ENCODE measurements around the gene IVD. TPM values are rescaled to one million over a fixed set of nuclear protein-coding genes. Genes with fewer than 3 reads are reported as not detected.
A peak's percentile ranks its signal among the peaks of the same experiment; 100 is the strongest.

IVD gene
- total and polyA plus RNA-seq, 2 of the 8 experiments (the other 6 are each of a cell fraction or from before 2014, with no cell fraction given) = 55.2 to 78.8 TPM

DNA sequence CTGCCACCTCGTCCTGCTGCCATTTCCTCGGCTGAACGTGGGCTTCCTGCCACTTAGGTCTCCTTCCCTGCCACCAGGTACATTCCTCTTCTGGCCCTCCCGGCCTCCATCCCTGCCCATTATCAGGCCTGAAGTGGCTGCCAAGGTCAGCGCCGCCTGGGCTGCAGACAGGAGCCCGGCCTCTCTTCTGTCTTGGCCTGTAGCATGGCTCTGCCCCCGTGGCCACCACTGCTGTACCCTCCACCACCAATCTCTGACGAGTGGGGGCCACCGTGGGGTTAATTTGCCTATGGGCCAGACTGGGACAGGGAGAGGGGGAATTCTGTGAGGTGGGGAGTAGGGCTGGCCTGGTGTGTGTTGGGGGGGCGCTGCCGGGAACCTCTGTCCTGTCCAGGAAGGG, 33.1 kb downstream of the IVD start:
- DNase-seq (ENCODE audit: low read depth in 1 of 2, low spot score in 2 of 2) = no peak
- peak overlapping the region; percentile 98 to 100 for H3K4me2 ChIP-seq (ENCODE audit: insufficient read depth in 1 of 2, low read depth in 2 of 2, low read length in 2 of 2)
- 58% methylated on average over 12 of the region's 12 CpGs; no CpG with 5 or more reads in 1 of the 2 experiments for WGBS, 2 experiments (ENCODE audit: extremely low coverage in 1 of 2, insufficient coverage in 1 of 2, insufficient read length in 1 of 2, insufficient replicate concordance in 2 of 2, low coverage in 1 of 2, low lambda C conversion rate in 2 of 2, missing lambda C conversion rate in 1 of 2)
- H3K9ac ChIP-seq (replicated peaks in 1 of 4; ENCODE audit: extremely low read depth in 1 of 4, low read depth in 3 of 4, low read length in 3 of 4) = no peak overlapping the region; a peak in 2 of 7 replicates
- peaks cover 7% of the 10 kb centered on the region; the same call in 1 of the 2 replicates for H3K79me1 ChIP-seq (ENCODE audit: low read depth, low read length)
- no peak for FAIRE-seq
- H3K56ac ChIP-seq (replicated peaks; ENCODE audit: insufficient read length, low read depth, low read length) = peak overlapping the region; percentile 17
- no peak overlapping the region for H2AFZ ChIP-seq (ENCODE audit: low read length)
- peak overlapping the region; percentile 92; the same call in 1 of the 2 replicates for H2BK12ac ChIP-seq (ENCODE audit: low read depth, low read length)
- no peak overlapping the region for H3K23ac ChIP-seq (ENCODE audit: insufficient read length)
- peak overlapping the region; percentile 66; the same call in 1 of the 2 replicates for H2AK5ac ChIP-seq (ENCODE audit: low read depth, low read length)
- peak overlapping the region; percentile 10 for H4K5ac ChIP-seq (ENCODE audit: insufficient read length, low read depth, low read length)
- peak overlapping the region; percentile 95 for H2BK15ac ChIP-seq (ENCODE audit: low read length)
- peak overlapping the region; percentile 6; the same call in 1 of the 2 replicates for H4K8ac ChIP-seq (ENCODE audit: extremely low read depth, insufficient read depth, low read length)
- H3K4me3 ChIP-seq (ENCODE audit: extremely low read depth in 1 of 4, insufficient read depth in 2 of 4, low read depth in 3 of 4, low read length in 4 of 4) = peak overlapping the region in 2 of 4 experiments; percentile 78 to 97; a peak in 4 of 8 replicates
- peak overlapping the region; percentile 75 for H3K4ac ChIP-seq (replicated peaks; ENCODE audit: insufficient read length, low read depth, low read length)
- H2BK5ac ChIP-seq (ENCODE audit: low read depth, low read length) = peak overlapping the region; percentile 93; the same call in 1 of the 2 replicates
- H4K91ac ChIP-seq (replicated peaks; ENCODE audit: insufficient read length, low read length) = peak overlapping the region; percentile 92
- no peak overlapping the region for H3K27ac ChIP-seq (ENCODE audit: low read depth, low read length)
- H3K9me3 ChIP-seq (ENCODE audit: insufficient read depth in 2 of 2, low read depth in 1 of 2, low read length in 1 of 2) = no peaks in the 10 kb centered on the region
- H3K23me2 ChIP-seq (ENCODE audit: low read depth, low read length) = peaks cover 26% of the 10 kb centered on the region
- H4K20me1 ChIP-seq (replicated peaks in 1 of 2; ENCODE audit: control insufficient read depth in 1 of 2, insufficient read depth in 2 of 2, low read length in 2 of 2) = peaks cover 15 to 16% of the 10 kb centered on the region in 2 experiments
- 0 out of 2 replicates have a peak overlapping the region, but pooled peaks have one; percentile 34 for H2BK20ac ChIP-seq (ENCODE audit: low read length)
- peaks cover 0 to 26% (median 15%) of the 10 kb centered on the region in 4 experiments; a peak in 5 of 7 replicates for H3K27me3 ChIP-seq (replicated peaks in 1 of 4; ENCODE audit: control insufficient read depth in 3 of 4, extremely low read depth in 1 of 4, insufficient read depth in 3 of 4, low read length in 3 of 4)
- no peak overlapping the region for H3K14ac ChIP-seq (ENCODE audit: insufficient read length)
- peaks cover 15 to 47% (median 36%) of the 10 kb centered on the region in 4 experiments for H3K4me1 ChIP-seq (replicated peaks in 1 of 4; ENCODE audit: control insufficient read depth in 3 of 4, insufficient read depth in 4 of 4, low read length in 3 of 4)
- peaks cover 16 to 35% of the 10 kb centered on the region in 2 experiments for H3K79me2 ChIP-seq (ENCODE audit: control insufficient read depth in 1 of 2, insufficient read depth in 2 of 2, low read length in 2 of 2)
- ChIA-PET CTCF (ENCODE audit: partially characterized antibody) (interaction anchor here (1.0 to 2.2 kb wide), 2 partner anchors 18 to 72 kb away, joined by 3 to 6 read pairs; no protein-coding TSS in a partner anchor), POLR2A (ENCODE audit: partially characterized antibody) (interaction anchor here (0.5 to 3.3 kb wide), 12 partner anchors 9 to 492 kb away, joined by 3 to 36 read pairs (median 4); partner anchors contain the start of genes CHST14, IVD and SPINT1)
- peak overlapping the region; percentile 71 for H3K18ac ChIP-seq (ENCODE audit: extremely low read depth, low read length)
- no peak for TF ChIP-seq TCF12 (IDR thresholded peaks at IDR 0.05; ENCODE audit: low read depth, low read length)
- TF ChIP-seq TAF7 (optimal IDR thresholded peaks at IDR 0.05; ENCODE audit: borderline replicate concordance, low read depth, low read length) = no peak
- TF ChIP-seq EZH2 (IDR thresholded peaks at IDR 0.05; ENCODE audit: low read depth, low read length, severe bottlenecking) = no peak
- no peak for TF ChIP-seq SRF (IDR thresholded peaks at IDR 0.05; ENCODE audit: low read depth, low read length)
- TF ChIP-seq CREB1 (IDR thresholded peaks at IDR 0.05) = no peak
- H2BK120ac ChIP-seq (replicated peaks; ENCODE audit: low read depth, low read length) = no peak overlapping the region
- H3K36me3 ChIP-seq (ENCODE audit: control insufficient read depth in 2 of 4, insufficient read depth in 4 of 4, low read length in 3 of 4) = 0 out of 8 replicates have a peak, but pooled peaks cover 0 to 2% (median 0%) of the 10 kb centered on the region in 4 experiments
